ENCODE data around the gene MT1A.

DNA sequence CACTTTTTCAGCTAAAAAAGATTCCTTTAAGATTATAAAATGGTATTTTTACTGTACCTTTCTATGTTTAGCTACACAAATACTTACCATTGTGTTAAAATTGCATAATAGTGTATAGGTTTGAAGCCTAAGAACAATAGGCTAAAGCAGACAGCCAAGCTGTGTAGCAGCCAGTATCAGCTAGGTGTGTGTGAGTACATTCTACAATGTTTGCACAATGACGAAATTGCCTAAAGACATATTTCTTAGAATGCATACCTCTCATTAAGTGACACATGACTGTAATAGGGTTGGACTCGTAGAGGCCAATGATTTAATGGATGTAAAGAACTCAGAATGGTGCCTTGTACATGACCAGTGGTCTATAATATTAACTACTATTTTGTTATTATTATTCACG, 11.4 kb downstream of the MT1A start:
- TF ChIP-seq, protein P1, sequence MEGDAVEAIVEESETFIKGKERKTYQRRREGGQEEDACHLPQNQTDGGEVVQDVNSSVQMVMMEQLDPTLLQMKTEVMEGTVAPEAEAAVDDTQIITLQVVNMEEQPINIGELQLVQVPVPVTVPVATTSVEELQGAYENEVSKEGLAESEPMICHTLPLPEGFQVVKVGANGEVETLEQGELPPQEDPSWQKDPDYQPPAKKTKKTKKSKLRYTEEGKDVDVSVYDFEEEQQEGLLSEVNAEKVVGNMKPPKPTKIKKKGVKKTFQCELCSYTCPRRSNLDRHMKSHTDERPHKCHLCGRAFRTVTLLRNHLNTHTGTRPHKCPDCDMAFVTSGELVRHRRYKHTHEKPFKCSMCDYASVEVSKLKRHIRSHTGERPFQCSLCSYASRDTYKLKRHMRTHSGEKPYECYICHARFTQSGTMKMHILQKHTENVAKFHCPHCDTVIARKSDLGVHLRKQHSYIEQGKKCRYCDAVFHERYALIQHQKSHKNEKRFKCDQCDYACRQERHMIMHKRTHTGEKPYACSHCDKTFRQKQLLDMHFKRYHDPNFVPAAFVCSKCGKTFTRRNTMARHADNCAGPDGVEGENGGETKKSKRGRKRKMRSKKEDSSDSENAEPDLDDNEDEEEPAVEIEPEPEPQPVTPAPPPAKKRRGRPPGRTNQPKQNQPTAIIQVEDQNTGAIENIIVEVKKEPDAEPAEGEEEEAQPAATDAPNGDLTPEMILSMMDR (IDR thresholded peaks at IDR 0.05), result no peak
- no peak for TF ChIP-seq POLR2AphosphoS5 (IDR thresholded peaks at IDR 0.05)

All from breast epithelium (tissue), 3 donors.